Measurements from ENCODE around the gene COX17.
"Not testable (repeated sequence)": the region's sequence is repeated elsewhere in the genome, so short reads cannot be mapped to it uniquely, and the experiment has no call there.

The COX17 gene, protein sequence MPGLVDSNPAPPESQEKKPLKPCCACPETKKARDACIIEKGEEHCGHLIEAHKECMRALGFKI

DNA sequence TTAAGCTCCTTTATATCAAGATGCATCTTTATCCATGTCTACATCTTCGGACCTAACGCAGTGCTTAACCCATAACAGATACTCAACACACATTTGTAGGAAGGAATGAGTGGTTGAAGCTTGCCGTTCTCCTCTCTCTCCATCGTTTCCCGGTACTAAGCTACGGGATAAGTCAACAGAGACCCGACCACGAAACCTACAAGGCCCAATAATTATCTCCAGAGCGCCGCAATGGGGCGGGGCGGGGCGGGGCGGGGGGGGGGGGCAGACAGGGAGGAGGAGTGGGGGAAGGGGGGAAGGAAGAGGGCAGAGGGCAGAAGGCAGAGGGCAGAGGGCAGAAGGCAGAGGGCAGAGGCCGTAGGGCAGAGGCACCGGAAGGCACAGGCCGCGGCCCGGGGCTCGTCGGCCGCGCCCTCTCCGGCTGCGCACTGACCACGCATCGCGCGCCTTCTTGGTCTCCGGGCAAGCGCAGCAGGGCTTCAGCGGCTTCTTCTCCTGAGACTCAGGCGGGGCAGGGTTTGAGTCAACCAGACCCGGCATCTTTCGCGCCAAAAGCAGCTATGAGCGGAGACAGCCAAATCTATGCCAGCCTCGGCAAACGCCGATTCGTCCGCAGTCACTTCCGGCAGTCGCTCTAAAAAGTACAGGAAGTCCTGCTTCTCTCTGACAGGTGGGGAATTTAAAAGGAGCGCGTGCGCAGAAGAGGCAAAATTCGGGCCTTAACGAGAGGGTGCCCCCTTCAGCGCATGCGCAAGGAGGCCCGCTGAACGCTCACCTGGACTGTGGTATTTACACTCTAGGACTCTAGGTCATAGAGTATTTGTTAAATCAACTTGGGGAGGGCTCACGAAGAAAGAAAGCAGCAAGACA is at the start of gene COX17:
TSS of gene COX17 (minus strand) at position 636 of the 870 bp plus-strand sequence. CDS start at position 540, 96 bp downstream.
- peak; percentile 98 for DNase-seq (ENCODE audit: low spot score)

DNA sequence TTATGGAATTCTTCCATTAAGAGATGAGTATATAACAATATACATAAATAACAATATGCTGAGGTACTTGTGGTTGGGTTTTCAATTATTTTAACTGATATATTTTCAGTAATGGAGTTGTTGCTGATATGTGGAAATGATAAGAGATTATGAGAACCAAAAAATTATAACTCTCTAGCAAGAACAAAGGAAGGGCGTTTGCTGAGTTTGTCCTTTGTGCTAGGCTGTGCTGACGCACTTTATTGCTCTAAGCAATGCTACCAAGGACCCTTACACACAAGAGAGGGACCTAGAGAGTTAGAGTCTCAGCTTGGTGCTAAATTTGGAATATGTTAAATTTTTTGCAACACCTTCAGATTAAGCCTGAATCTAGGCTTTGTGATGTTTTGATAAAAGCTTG is 49.7 kb upstream of the COX17 start:
- DNase-seq (ENCODE audit: low spot score) = no peak

DNA sequence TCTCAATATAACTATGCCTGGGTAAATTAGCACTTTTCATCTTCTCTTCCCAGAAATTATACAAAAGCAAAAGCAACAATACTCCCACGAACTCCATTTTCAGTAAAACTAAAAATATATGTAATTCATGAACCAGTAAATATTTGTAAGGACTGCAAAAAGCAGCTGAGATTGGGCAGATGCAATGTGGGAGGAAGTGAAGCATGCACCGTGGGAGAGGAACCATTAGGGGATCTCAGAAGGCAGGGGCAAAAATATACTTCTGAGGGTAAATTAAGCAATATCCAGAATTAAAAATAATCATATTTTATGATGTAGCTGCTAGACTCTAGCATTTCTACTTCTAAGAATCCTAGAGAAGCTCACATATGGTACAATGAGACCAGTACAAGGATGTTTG is 45.8 kb upstream of the COX17 start:
- no peak for DNase-seq (ENCODE audit: low spot score)

DNA sequence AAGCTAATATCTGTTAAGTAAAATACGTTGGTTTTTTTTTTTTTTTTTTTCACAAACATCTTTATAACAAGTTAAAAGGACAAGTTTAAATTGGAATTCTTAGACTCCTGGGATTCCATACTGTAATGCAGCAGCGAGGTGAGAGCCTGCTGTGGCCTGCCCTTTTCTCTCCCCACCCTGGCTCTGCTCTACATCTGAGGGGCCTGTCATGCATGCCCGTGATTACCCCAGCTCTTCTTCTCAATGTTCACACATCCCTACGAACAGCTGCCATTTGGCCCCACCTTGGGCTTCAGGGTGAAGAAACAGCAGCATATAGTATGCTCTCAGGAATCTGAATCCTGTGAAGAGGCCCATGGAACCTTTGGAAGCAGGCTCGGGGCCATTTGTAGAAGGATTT is 40.3 kb upstream of the COX17 start:
- no peak for DNase-seq (ENCODE audit: low spot score)

DNA sequence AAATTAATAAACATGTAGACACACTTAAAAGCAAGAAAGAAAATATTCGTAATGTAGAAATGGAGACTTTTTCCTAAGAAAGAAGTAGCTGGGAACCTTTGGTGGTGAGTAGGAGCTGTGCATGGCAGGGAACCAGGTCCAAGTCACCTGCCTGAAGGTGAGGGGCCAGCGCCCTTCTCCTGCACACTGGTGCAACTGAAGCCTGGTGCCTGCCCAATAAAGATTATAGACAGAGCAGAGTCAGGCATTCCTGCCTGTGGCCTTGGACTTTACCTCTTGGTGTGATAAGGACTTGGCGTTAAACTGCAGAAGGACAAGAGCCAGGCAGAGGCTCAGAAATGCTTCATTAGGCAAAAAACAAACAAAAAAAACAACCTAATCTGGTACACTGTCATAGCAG is 39.8 kb upstream of the COX17 start:
- DNase-seq (ENCODE audit: low spot score) = peak; percentile 71

DNA sequence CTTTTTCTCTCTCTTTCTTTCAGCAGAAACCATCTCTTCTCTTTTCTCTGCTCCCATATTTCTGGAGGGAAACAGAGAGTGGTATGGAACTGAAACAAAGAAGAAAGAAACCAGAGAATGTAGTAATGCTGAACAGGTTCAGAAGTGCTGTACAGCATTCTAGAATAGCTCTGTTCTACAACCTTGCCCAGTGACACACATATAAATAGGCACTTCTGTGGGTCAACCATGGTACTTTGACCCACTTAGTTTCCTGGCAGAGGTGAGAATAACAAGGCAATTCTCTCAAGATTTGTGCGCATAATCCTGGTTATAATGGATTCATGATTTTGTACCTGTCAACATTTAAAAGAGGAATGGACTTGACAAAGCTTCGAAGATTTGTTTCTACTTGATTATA is 37.9 kb upstream of the COX17 start:
- no peak for DNase-seq (ENCODE audit: low spot score)

DNA sequence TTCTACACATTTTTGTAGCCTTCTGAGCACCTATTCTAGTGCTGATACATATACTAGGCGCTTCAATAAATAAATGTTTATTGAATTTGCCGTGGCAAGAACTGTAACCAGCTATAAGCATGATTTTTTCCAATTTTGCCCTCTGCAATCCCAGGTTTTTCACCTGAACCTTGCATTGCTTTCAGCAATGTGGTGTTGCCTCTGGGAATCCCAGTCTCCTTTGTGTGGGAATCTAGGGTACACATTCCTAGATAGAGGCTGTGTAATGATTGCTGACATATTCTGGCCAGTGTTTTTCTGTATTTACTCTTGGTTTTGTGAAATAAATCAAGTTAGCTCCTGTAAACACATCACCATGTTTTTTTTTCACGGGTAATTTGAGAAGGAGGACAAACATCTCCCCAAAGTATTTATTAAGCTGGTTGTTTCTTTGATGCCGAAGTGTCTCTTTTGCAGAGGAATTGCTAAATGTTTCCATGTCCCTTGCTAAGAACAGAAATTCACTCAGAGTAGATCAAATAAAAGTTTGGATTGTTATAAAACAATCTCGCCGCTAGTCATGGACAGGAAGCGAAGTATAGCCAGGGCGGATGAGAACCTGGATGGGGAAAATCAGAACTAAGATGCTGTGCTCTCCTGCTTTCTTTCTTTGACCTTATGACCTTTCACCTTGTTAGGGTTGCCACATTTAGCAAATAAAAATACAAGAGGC is 26.8 kb upstream of the COX17 start:
- peak; percentile 74 for DNase-seq (ENCODE audit: low spot score)

DNA sequence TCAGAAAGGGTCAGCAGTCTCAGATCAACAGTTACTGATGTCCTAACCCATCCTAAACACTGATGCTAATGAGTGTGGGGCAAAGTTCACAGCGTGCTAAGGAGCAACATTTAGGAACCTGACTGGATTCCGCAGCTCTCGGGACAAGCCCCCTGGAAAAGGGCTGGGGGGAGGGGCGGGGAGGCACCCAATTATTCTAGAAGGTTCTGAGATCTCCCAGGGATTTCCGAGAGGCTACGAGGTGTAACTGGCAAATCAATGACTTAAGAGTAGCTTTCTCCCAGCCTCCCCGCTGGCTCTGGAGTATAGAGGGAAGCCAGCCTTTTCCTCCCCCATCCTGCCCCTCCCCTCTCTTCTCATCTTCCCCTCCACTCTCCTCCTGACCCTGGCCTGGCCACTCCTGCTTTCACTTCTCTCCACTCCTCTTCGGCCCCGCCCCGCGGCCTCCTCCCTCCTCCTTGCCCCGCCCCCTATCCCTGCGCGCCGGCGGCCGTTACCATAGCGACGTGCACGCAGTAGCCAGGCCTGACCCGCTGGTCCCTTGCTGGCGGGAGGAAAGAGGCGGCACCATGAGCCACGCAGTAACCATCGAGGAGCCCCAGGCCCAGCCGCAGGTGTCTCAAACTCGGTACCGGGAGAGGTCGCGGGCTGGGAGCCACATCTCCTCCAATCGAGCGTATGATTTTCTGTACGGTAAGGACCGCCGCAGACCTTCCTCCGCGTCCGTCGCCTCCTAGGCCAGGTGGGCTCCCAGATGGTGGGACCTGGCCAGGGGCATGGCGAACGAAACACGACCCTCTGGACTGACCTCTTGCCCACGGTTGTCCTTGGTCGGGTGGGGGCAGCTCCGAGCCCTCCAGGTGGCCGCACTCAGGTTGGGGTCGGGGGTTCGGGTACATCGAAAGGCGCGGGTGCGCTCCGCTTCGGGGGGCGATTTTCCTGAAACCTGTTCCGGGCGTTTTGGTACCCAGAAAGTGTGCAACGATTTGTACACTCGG is 25.6 kb upstream of the COX17 start, which contains the start of gene CFAP91:
TSS of gene CFAP91 (plus strand) at position 493 of the 998 bp plus-strand sequence. CDS start at position 570, 77 bp downstream.
- no peak for DNase-seq (ENCODE audit: low spot score)

DNA sequence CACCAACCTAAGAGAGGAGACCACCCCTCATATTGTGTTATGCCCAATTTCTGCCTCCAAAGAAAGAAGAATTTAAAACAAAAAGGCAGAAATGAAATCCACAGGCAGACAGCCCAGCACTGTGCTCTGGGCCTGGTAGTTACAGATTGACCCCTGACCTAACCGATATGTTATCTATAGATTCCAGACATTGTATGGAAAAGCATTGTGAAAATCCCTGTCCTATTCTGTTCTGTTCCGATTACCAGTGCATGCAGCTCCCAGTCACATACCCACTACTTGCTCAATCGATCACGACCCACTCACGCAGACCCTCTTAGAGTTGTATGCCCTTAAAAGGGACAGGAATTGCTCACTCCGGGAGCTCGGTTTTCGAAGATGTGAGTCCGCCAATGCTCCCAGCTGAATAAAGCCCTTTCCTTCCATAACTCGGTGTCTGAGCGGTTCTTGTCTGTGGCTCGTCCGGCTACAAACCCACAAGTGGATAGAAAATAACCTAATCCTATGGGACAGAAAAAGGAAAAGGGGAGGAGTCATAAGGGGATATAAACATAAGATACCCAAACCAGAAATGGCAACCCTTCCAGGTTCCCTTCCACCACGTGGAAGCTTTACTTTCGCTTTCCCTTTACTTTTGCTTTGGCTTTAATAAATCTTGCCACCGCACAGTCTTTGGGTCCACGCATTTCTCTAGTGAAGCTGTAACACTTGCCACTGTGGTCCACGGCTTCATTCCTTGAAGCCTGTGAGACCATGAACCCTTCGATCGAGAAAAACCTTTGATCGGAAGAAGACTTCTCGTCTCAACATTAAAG is 23.9 kb upstream of the COX17 start:
- no peak for DNase-seq (ENCODE audit: low spot score)

DNA sequence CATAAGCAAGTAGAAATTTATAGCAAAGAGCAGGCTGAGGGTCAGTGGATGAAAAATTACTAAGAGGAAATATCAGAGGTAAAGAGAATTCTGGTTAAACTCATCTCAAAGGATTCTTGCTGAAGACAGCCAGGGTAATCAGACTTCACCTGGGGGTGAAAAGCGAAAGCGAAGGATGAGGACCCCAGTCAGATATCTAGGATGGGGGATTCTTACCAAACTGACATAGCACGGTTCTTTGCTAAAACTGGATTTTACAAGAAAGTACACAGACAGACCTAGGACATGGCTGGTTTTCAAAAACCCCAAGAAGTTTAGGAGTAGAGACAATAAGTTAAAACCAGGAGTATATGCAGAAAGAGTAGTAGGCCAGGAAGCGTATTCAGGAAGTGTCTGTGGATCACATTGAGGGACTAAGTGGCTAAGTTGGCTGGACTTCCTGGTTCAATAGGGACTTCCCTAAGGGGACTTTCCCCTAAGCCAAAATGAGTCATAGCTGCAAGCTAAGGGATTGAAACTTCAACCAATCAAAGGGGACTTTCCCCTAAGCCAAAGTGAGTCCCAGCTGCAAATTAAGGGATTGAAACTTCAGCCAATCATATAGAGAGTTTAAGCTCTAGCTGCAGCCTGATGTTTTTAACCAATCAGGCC is 23.2 kb upstream of the COX17 start:
- DNase-seq (ENCODE audit: low spot score) = no peak

DNA sequence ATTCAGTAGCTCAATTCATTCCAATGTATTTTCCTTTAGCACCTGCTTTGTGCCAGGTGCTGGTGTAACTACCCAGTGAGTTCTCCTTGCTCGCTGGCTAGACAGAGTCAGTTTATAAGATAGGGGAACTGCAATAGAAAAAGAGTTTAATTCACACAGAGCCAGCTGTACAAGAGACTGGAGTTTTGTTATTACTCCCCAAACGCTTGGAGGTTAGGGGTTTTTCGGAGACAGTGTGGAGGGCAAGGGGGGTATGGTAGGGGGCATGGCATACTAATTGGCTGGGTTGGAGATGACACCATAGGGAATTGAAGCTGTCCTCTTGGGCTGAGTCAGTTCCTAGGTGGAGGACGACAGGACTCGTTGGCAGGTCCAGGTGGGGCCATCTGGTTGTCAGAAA is 20.2 kb upstream of the COX17 start:
- DNase-seq (ENCODE audit: low spot score) = no peak

DNA sequence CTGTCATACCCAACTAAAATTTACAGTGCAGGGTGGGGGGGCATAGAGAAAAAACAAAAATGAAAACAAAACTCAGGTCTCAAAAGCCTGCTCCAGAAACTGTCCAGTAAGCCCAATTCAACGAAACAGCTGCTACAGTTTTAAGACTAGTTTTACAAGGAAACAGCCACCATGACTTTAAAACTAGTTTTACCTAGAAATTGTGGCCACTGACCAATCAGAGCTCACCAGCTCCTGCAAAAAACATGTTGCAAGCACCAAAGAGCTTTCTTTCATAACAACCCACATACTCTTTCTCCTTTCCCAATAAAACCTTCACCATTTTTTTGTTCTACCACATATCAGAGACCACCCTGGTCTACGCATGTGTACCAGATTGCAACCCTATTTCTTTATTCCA is 18.3 kb upstream of the COX17 start:
- no peak for DNase-seq (ENCODE audit: low spot score)

DNA sequence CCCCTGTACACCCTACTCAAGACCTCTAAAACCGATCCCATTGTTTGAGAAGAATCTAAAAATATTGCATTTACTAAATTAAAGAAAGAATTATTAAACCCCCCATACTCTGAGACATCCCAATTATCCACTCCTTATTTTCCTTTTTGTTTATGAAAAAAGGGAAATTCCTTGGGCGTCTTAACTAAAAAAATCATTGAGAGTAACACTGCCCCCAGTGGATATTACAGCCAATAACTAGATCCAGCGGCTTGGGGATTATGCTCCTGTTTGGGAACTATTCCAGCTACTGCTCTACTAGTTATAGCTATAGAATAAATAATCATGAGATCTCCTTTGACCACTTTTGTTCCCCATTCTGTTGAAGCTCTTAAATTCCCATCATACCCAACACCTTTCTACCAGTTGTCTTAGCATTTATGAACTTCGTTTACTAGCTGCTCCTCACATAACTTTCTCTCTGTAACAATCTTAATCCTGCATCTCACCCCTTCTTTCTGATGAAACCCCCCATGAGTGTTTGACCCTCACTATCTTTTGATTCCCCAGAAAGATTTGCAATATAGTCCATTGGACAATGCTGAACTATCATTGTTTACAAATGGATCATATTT is 12.9 kb upstream of the COX17 start:
- DNase-seq (ENCODE audit: low spot score) = peak; percentile 45

DNA sequence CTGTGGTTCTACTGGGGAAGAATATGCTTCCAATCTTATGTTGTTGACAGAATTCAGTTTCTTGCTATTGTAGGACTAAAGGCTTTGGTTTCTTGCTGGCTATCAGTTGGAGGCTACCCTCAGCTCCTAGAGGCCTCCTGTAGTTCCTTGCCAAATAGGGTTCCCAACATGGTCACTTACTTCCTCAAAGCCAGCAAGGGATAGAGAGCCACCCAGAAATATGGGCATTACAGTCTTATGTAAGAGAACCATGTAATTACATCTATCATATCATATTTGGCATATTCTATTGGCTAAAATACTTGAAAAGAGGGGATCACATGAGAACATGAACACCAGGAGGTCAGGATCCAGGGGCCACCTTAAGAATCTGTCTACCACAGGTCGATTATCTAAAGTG is 6.2 kb upstream of the COX17 start:
- DNase-seq (ENCODE audit: low spot score) = no peak

DNA sequence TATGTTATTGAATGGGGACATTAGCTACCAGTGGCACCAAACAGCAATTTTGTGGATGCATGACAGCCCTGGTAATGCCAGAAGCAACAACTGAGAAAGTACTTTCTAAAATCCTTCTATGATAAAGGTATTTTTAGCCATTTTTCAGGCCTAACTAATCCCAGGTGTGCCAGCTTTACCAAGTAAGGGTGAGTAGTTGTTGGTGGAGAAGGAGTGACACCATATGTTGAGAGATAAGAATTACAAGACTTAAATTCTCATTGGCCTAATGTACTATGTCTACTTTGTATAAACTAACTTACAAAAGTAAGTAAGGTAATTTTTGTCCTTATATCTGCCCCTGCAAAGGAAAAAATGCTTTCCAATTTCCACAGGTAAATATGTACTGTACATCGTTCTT is 4.1 kb upstream of the COX17 start:
- peak; percentile 40 for DNase-seq (ENCODE audit: low spot score)

DNA sequence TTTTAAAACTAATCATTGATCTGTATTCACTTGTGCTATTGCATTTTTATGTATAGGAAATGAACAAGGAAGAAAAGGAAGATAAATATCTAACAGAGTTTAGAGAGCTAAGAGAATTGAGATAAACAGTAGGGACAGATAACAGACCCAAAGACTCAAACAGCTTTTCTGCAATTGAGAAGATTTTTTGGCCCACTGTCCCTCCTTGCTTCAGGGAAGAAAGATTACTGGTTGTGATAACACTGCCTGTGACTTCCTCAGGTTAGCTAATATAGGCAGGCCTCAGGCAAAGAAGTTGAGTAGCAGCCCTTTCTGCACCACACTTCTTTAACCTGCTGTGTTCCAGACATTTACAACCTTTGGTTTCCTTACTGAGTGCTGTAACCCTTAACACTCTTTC is 2.7 kb upstream of the COX17 start:
- DNase-seq (ENCODE audit: low spot score) = no peak

DNA sequence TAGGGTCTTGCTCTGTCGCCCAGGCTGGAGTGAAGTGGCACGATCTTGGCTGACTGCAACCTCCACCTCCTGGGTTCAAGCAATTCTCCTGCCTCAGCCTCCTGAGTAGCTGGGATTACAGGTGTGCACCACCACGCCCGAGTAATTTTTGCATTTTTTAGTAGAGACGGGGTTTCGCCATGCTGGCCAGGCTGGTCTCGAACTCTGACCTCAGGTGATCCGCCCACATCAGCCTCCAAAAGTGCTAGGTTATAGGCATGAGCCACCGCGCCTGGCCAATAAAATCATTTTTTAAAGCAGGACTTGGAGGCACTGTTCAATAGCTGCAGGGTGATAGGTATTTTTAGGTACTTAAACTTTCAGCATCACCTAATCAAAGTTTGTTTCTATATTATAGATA is 1.0 kb upstream of the COX17 start:
- DNase-seq (ENCODE audit: low spot score) = not testable (repeated sequence)

DNA sequence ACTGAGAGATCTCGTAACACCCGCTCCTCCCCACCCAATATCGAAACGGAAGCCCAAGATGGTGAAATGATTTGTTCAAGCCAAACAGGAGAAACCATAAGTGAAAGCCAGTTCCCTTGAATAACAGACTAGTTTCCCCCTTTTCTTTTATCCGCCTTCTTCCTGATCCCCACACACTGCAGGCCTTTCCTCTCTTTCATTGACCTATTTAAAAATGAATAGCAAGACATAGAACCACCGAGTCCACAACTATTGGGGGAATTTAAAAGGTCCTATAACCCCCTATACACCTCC is 382 bp upstream of the COX17 start:
- DNase-seq (ENCODE audit: low spot score) = no peak

DNA sequence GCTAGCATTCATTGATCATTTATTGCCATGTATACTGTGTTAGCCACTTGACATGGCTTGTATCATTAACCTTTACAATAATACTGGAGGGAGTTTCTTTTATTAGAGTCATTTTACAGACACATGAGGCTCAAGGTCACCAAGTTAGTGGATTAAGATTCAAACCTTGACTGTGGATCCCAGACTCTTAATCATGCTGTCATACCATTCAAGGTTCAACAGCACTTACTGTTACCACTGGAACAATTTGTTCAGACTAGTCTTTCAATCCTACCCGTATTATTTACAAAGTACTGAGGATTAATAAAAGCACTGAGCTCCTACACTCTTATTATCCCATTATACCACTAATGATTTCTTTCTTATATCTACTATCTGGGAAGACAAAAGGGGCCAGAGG is 1.2 kb downstream of the COX17 start:
- no peak for DNase-seq (ENCODE audit: low spot score)

DNA sequence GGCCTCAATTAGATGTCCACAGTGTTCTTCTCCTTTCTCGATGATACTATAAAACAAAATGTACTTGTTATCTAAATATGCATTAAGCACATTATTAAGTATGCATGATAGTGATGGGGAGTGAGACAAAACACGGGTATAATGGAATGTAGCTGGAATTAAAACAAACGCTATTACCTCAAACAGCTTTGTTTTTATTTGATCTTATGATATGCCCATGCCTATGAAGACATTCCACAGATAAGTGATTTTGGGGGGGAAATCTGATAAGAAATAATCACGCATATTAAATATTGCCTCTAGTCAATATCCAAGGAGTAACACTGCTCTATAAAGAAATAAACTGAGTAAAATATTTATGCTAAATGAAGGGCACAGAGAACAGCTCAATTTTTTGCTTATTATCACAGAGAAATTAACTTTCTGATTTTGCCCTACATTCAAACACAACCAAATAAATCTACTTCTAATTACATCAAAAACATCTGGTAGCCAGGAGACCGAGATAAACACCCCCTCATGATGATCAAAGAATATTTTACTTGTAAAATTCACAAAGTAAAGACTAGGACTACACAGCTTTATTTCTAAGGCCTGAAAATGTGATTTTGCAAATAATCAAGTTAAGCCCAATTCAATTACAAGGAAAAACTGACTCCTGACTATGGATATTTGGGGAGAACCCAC is 1.9 kb downstream of the COX17 start:
- no peak for DNase-seq (ENCODE audit: low spot score)
